Nephron (organoid): Measurements from ENCODE around the gene PPDPF.
A peak's percentile ranks its signal among the peaks of the same experiment; 100 is the strongest.

ENCODE experiments used
- H3K27ac Mint-ChIP-seq, 3 experiments: 2 replicates each; pipeline ENCODE4 v1.8.0; 2020; ENCODE audit warnings: mixed read lengths in 3 of 3, mild to moderate bottlenecking in 2 of 3, moderate library complexity in 1 of 3
- H3K27me3 Mint-ChIP-seq: 2 replicates; pipeline ENCODE4 v1.8.0; 2021; ENCODE audit warnings: low read depth, mild to moderate bottlenecking, moderate library complexity, mixed read lengths
- H3K36me3 Mint-ChIP-seq: 2 replicates; pipeline ENCODE4 v1.8.0; 2020; ENCODE audit warnings: low read depth, mixed read lengths
- H3K4me1 Mint-ChIP-seq: 2 replicates; pipeline ENCODE4 v1.8.0; 2020; ENCODE audit warnings: mixed read lengths
- H3K4me3 Mint-ChIP-seq, 3 experiments: 2 replicates each; pipeline ENCODE4 v1.8.0; 2020; ENCODE audit warnings: mild to moderate bottlenecking in 3 of 3, mixed read lengths in 3 of 3, moderate library complexity in 2 of 3
- H3K9me3 Mint-ChIP-seq: 2 replicates; pipeline ENCODE4 v1.8.0; 2020; ENCODE audit warnings: mixed read lengths
- TF ChIP-seq, protein P1 (sequence below), 3 experiments: fragments of 200-600 bp; sonication (generic); IDR thresholded peaks; one replicate each; pipeline ENCODE4 v1.5.0; 2021; ENCODE audit warnings: antibody characterized with exemption in 3 of 3; ENCODE audit not compliant: unreplicated experiment in 3 of 3

The PPDPF gene

DNA sequence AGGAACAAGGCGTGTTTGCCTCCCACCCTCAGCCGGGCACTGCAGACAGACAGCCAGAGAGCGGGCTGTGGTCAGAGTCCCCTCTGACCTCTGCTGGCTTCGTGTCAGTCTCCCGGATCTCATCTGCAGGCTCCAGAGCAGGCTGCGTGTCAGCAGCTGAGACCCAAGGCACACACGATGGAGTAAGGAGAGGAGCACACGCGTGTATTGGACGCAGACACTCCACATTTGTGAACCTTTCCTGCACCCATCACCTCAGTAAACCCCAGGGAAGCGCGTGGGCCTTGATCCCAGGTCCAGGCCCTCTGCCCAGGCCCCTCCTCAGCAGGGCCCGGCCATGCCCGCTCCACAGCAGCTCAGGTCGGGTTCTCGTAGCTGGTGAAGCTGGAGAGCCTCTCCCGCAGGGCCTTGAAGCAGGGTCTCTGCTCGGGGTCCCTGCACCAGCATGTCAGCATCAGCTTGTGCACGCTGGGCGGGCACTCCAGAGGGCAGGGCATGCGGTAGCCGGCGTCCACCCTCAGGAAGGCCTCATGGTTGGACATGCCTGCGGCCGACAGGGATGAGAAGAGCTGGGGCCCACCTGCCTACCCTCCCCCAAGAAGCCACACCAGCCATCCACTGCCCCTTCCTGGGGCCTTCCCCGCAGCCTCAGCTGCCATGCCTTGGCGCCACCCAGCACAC, 8.8 kb downstream of the PPDPF start:
- no peak overlapping the region for H3K4me3 Mint-ChIP-seq
- peaks cover 4% of the 10 kb centered on the region for H3K27me3 Mint-ChIP-seq
- H3K4me1 Mint-ChIP-seq: peaks cover 7% of the 10 kb centered on the region
- H3K36me3 Mint-ChIP-seq: no peaks in the 10 kb centered on the region
- no peak overlapping the region for H3K27ac Mint-ChIP-seq
- TF ChIP-seq, protein P1, sequence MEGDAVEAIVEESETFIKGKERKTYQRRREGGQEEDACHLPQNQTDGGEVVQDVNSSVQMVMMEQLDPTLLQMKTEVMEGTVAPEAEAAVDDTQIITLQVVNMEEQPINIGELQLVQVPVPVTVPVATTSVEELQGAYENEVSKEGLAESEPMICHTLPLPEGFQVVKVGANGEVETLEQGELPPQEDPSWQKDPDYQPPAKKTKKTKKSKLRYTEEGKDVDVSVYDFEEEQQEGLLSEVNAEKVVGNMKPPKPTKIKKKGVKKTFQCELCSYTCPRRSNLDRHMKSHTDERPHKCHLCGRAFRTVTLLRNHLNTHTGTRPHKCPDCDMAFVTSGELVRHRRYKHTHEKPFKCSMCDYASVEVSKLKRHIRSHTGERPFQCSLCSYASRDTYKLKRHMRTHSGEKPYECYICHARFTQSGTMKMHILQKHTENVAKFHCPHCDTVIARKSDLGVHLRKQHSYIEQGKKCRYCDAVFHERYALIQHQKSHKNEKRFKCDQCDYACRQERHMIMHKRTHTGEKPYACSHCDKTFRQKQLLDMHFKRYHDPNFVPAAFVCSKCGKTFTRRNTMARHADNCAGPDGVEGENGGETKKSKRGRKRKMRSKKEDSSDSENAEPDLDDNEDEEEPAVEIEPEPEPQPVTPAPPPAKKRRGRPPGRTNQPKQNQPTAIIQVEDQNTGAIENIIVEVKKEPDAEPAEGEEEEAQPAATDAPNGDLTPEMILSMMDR (IDR thresholded peaks at IDR 0.05; ENCODE audit: unreplicated experiment in 3 of 3): no peak
- no peaks in the 10 kb centered on the region for H3K9me3 Mint-ChIP-seq

GRCh38 chr20:63529861-63530787, 9.6 kb downstream of the PPDPF start:
- Mint-ChIP-seq H3K27ac (no peak overlapping the region), H3K36me3 (no peaks in the 10 kb centered on the region)

GRCh38 chr20:63530788-63531160, 10.2 kb downstream of the PPDPF start:
- Mint-ChIP-seq H3K36me3 (no peaks in the 10 kb centered on the region), H3K9me3 (no peaks in the 10 kb centered on the region), H3K4me3 (no peak overlapping the region), H3K27ac (no peak overlapping the region), H3K4me1 (no peaks in the 10 kb centered on the region), H3K27me3 (peaks cover 4% of the 10 kb centered on the region)
- TF ChIP-seq, protein P1 (IDR thresholded peaks at IDR 0.05; ENCODE audit: unreplicated experiment in 3 of 3): no peak

More at GRCh38 chr20:63529861-63530787, 9.6 kb downstream of the PPDPF start:
- no peak overlapping the region for H3K4me3 Mint-ChIP-seq
- H3K9me3 Mint-ChIP-seq: no peaks in the 10 kb centered on the region
- TF ChIP-seq, protein P1 (IDR thresholded peaks at IDR 0.05; ENCODE audit: unreplicated experiment in 3 of 3): no peak
- no peaks in the 10 kb centered on the region for H3K4me1 Mint-ChIP-seq
- peaks cover 4% of the 10 kb centered on the region for H3K27me3 Mint-ChIP-seq

- TF ChIP-seq, protein P1 (IDR thresholded peaks at IDR 0.05; ENCODE audit: unreplicated experiment in 3 of 3): no peak
- Mint-ChIP-seq H3K9me3 (no peaks in the 10 kb centered on the region), H3K4me3 (no peak overlapping the region), H3K27ac (peak overlapping the region in 1 of 3 experiments; percentile 6), H3K36me3 (no peaks in the 10 kb centered on the region), H3K4me1 (no peaks in the 10 kb centered on the region), H3K27me3 (peaks cover 4% of the 10 kb centered on the region)
These were observed 11.3 kb downstream of the PPDPF start for GRCh38 chr20:63531686-63532448.

- TF ChIP-seq, protein P1 (IDR thresholded peaks at IDR 0.05; ENCODE audit: unreplicated experiment in 3 of 3): no peak
- Mint-ChIP-seq H3K9me3 (no peaks in the 10 kb centered on the region), H3K27me3 (peaks cover 4% of the 10 kb centered on the region), H3K4me3 (no peak overlapping the region), H3K4me1 (no peaks in the 10 kb centered on the region), H3K27ac (peak overlapping the region in 1 of 3 experiments; percentile 6), H3K36me3 (no peaks in the 10 kb centered on the region)
These were observed 11.9 kb downstream of the PPDPF start for GRCh38 chr20:63532449-63532971.
